Fibroblast of upper back skin (primary cell): ENCODE data around the gene TXNDC8.
"Not testable (repeated sequence)": the region's sequence is repeated elsewhere in the genome, so short reads cannot be mapped to it uniquely, and the experiment has no call there.

Source experiments
- DNase-seq: peaks from one replicate; pipeline ENCODE4 v3.0.0-alpha.2; 2013

Gene TXNDC8

GRCh38 chr9:110323818-110324217 lies 13.8 kb downstream of the TXNDC8 start:
- DNase-seq: no peak

- peak; percentile 50 for DNase-seq
Measured at GRCh38 chr9:110320651-110321445, 16.8 kb downstream of the TXNDC8 start.

DNA sequence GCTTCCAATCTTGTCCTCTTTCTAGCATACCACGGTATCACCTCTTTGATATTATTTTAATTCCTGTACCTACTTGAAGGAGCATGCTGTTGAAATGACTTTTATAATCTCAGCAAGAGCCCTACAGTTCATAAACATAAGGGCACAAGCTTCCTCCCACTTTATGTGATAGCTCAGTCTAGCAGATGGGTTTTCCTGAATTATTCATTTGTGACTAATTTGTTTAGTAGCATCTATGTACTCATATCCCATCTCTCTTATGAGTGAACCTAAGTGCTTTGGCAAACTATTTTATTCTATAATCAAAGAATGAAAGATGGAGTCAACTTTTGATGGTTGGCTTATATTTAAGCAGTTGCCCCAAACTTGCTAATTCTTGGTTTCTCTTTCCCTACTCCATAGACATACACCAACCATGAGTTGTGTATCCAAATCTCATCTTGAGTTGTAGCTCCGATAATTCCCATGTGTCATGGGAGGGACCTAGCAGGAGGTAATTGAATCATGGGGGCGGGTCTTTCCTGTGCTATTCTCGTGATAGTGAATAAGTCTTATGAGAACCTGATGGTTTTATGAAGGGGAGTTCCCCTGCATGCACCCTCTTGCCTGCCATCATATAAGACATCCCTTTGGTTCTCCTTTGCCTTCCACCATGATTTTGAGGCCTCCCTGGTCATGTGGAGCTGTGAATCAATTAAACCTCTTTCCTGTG lies 17.7 kb downstream of the TXNDC8 start:
- DNase-seq: no peak

GRCh38 chr9:110317911-110318310 lies 19.8 kb downstream of the TXNDC8 start:
- DNase-seq: no peak

- no peak for DNase-seq
Measured at GRCh38 chr9:110316261-110317075, 21.2 kb downstream of the TXNDC8 start.

- DNase-seq: not testable (repeated sequence)
Measured at GRCh38 chr9:110311978-110312377, 25.7 kb downstream of the TXNDC8 start.

- DNase-seq: no peak
Measured at GRCh38 chr9:110309681-110310080, 28.0 kb downstream of the TXNDC8 start.

GRCh38 chr9:110308633-110309038 lies 29.0 kb downstream of the TXNDC8 start:
- DNase-seq: no peak

DNA sequence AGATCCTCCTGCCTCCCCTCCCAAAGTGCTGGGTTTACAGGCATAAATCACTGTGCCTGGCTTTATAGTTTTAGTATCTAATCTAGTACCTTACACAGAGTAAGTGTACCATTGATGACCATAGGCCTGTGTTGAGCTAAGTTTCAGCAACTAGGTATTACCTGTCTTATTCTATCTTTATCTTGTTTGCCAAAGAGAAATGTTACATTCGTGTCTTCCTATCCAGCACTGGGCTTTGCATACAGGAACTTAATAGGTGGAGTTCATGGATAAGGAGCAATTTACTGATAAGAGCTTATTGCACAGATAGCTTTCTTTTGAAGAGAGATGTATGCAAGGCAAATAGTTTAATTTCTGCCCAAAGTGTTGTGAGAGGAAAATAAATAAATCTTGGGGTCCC lies 30.5 kb downstream of the TXNDC8 start:
- no peak for DNase-seq

DNA sequence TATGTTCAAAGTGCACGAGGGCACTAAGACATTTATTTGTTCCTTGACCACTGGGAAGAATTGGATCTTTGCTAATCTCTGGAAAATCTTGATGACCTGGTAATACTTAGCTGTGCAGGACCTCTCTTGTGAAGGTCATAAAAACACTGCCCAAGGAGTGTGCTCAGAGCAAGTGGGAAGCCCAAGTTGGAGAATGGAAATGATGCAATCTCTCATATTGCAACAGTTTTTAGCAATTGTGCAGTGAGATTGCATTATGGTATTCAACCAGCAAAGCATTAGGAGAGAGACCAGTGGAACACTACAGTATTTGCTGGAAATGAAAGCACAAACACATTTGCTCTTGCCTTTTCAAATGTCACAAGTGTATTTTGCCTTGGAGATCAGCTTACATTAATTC lies 34.5 kb downstream of the TXNDC8 start:
- DNase-seq: peak; percentile 69

DNA sequence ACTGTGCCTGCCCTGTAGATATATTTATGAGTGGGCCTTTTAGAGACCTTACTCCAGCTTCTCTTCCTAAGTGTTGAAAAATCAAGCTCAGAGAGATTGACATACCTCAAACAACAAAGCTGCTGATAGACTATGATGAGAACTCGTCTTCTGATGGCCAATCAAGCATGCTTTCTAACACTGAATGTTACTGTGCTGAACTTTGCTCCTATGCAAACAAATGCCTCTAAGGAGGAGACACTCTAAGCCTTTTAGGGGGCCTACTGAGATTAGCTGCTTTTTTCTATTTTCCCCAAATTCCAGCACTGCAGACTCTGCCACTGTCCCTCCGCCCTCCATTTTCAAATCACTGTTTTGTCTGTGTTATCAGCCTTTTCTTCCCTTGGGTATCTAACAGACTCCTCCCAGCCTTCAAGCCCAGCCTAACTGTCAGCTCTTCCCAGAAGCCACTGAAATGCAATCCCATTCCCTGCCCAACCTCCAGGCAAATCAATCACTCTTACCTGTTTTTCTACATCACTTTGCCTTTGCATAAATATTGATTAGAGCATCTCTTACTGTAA lies 39.5 kb downstream of the TXNDC8 start:
- no peak for DNase-seq

- DNase-seq: no peak
Measured at GRCh38 chr9:110293248-110293647, 44.4 kb downstream of the TXNDC8 start.

- no peak for DNase-seq
Measured at GRCh38 chr9:110291921-110292557, 45.6 kb downstream of the TXNDC8 start.

GRCh38 chr9:110290001-110290400 lies 47.7 kb downstream of the TXNDC8 start:
- no peak for DNase-seq

- DNase-seq: no peak
Measured at GRCh38 chr9:110288503-110288902, 49.2 kb downstream of the TXNDC8 start.

DNA sequence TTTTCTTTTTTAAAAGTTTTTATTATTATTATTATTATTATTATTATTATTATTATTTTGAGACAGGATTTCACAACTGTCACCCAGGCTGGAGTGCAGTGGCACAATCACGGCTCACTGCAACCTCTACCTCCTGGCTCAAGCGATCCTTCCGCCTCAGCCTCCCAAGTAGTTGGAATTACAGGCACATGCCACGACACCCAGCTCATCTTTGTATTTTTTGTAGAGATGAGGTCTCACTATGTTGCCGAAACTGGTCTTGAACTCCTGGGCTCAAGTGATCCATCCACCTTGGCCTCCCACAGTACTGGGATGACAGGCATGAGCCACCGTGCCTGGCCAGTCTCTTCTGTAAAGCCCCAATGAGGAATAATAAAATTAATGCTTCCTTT lies 50.4 kb downstream of the TXNDC8 start:
- no peak for DNase-seq

GRCh38 chr9:110284211-110284844 lies 53.3 kb downstream of the TXNDC8 start:
- DNase-seq: no peak

- no peak for DNase-seq
Measured at GRCh38 chr9:110283751-110284150, 53.9 kb downstream of the TXNDC8 start.

GRCh38 chr9:110282739-110283081 lies 55.0 kb downstream of the TXNDC8 start:
- no peak for DNase-seq

- no peak for DNase-seq
Measured at GRCh38 chr9:110282018-110282738, 55.5 kb downstream of the TXNDC8 start.

- no peak for DNase-seq
Measured at GRCh38 chr9:110278080-110278707, 59.5 kb downstream of the TXNDC8 start.
